Stimulated activated naive CD8-positive, alpha-beta T cell treated with anti-CD3 and anti-CD28 coated beads, Interleukin-15, amount 100 ng/mL, for 72 hours (primary cell): Measurements from ENCODE around the gene KMT2E.

ENCODE experiments used
- ATAC-seq: fragments of 150-1000 bp; cut with Tn5 transposase; 2 replicates; pipeline ENCODE4 v1.10.0; 2021; ENCODE audit warnings: mild to moderate bottlenecking, moderate library complexity
- DNase-seq, 2 donors: peaks; one replicate each; pipeline ENCODE4 v3.0.0; 2021 to 2022
- H3K27ac Mint-ChIP-seq, 2 donors: one replicate each; pipeline ENCODE4 v1.8.0; 2022; ENCODE audit warnings: mild to moderate bottlenecking in 2 of 2, mixed read lengths in 2 of 2, moderate library complexity in 2 of 2
- H3K27me3 Mint-ChIP-seq: one replicate; pipeline ENCODE4 v1.8.0; 2022; ENCODE audit warnings: mixed read lengths
- H3K4me1 Mint-ChIP-seq: one replicate; pipeline ENCODE4 v1.8.0; 2022; ENCODE audit warnings: mild to moderate bottlenecking, mixed read lengths
- H3K4me3 Mint-ChIP-seq, 2 donors: one replicate each; pipeline ENCODE4 v1.8.0; 2022; ENCODE audit warnings: mild to moderate bottlenecking in 2 of 2, mixed read lengths in 2 of 2, moderate library complexity in 1 of 2
- H3K9me3 Mint-ChIP-seq, 2 donors: one replicate each; pipeline ENCODE4 v1.8.0; 2022; ENCODE audit warnings: mixed read lengths in 2 of 2

The KMT2E gene

DNA sequence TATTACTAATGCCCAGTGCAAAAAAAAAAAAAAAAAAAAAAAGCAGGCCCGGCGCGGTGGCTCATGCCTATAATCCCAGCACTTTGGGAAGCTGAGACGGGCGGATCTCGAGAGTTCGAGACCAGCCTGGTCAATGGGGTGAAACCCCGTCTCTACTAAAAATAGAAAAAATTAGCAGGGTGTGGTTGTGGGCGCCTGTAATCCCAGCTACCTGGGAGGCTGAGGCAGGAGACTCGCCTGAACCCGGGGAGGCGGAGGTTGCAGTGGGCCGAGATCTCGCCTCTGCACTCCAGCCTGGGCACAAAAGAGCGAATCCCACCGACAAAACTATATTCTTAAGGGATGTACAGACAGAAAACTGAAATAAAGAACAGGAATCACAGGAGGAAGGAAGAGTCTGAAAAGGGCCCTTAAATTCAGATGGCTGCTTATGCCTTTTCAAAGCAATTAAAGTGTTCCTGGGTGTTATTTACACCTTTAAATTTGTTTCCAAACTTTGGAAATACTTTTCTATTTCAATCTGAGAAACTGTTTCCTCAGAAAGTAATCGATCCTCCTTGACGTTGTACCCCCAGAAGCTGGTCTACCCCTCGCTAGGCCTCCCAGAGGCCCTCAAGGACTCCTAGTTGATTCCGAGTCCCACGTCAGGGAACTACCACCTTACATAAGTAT, 2.0 kb upstream of the KMT2E start:
- peak; percentile 33 to 64 for DNase-seq
- Mint-ChIP-seq H3K27ac (peak overlapping the region; percentile 99 to 100), H3K27me3 (no peaks in the 10 kb centered on the region), H3K9me3 (no peaks in the 10 kb centered on the region), H3K4me1 (peaks cover 51% of the 10 kb centered on the region), H3K4me3 (peak overlapping the region; percentile 93 to 97)
- no peak for ATAC-seq

DNA sequence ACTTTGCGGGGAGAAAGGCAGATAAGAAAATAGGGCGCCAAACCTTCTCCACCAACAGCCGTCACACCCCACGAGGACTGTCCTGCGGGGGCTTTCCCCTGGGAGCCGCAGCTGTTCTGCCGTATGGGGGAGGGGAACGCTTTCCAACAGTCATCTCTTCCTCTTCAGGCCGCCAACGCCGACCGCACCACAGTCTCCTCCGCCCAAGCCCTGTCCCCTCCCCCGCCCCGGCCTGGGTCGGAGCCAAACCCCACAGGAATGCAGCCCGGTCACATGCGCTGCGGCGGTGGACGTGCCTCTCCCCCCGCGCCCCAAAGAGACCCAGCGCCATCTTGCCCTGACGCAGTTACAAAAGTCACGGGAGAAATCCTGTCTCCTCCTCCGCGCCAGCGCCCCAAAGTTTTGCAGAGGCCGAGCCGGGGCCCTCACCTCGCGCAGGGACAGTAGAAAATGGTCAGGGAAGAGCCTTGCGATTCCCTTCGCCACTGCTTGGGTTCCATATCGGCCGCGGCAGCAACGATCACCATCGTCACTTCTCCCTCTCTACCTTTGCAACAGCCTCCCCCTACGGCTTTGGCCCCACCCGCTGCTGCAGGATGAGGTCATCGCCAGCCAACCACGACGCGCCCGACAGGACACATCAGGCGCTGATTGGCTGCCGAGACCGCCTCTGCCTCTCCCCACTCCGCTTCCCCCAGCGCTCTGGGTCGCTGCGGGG, 1.3 kb upstream of the KMT2E start:
- H3K4me3 Mint-ChIP-seq, result peak overlapping the region; percentile 93 to 97
- DNase-seq, result peak; percentile 100
- H3K9me3 Mint-ChIP-seq, result no peaks in the 10 kb centered on the region
- H3K27ac Mint-ChIP-seq, result peak overlapping the region; percentile 99 to 100
- ATAC-seq, result peak; percentile 81
- H3K4me1 Mint-ChIP-seq, result peaks cover 51% of the 10 kb centered on the region
- no peaks in the 10 kb centered on the region for H3K27me3 Mint-ChIP-seq

DNA sequence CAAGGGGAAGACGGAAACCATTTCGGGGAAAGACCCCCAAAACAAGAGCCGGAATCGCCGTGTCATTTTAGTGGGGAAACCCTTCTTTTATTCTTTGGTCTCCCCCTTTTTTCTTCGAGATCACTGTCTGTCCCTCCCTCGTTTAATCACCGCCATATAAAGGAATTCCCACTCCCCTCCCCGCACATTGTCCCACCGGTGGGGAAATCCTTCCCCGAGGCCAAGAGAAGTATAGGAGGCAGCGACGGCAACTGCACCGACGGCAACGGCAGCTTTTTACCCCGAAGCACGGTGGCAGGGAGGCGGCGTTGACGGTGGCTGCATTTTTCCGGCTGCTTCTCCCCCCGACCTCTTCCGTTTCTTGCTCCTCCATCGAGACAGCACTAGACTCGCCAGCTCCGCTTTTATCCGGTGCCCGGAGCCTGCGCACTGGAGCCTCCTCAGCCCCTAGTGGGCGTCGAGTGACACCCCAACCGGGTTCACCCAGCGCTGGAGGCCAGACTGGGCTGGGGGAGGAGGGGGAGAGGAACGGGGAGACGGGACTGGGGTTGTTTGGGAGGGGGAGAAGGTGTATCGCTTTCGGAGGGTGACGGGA, 687 bp upstream of the KMT2E start:
- Mint-ChIP-seq H3K27me3 (no peaks in the 10 kb centered on the region), H3K9me3 (no peaks in the 10 kb centered on the region), H3K27ac (peak overlapping the region; percentile 99 to 100), H3K4me1 (peaks cover 46% of the 10 kb centered on the region), H3K4me3 (peak overlapping the region; percentile 93 to 97)
- ATAC-seq, result peak; percentile 73
- DNase-seq, result peak; percentile 95 to 97

DNA sequence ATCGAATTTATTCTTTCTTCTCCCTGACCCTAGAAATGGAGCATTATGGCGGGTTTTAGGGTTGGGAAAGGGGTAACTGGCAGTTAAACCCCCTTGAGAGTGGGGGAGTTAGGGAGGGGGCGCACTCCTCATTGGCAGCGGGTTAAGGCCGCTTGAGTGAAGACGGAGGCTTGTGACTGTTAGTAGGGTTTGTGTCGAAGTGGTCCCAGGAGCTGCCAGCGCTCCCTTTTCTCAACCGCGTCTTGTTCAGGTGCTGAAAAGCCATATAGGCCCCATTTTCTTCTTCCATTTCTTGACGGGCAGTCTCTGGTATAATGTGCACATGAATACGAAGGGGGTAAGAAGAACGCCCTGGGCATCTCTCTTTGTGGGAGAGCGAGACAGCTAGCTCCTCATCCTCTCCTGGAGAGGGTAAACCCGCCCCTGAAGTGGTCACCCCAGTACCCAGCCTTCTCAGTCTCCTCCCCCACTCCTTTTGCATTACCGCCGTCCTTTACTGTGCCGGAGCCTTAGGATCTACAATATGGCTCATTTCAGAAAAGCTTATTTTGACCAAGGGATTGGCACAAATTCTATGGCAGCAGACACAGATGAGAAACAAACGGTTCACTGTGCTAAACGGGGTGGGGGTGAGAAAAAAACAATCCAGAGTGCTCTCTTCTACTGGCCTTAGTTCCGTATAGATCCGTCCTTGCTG, 836 bp downstream of the KMT2E start:
- peak overlapping the region; percentile 99 to 100 for H3K27ac Mint-ChIP-seq
- DNase-seq (peak; percentile 65 to 73), ATAC-seq (no peak)
- H3K27me3 Mint-ChIP-seq, result no peaks in the 10 kb centered on the region
- H3K4me3 Mint-ChIP-seq, result peak overlapping the region; percentile 93 to 97
- no peaks in the 10 kb centered on the region for H3K9me3 Mint-ChIP-seq
- H3K4me1 Mint-ChIP-seq, result peaks cover 39% of the 10 kb centered on the region

DNA sequence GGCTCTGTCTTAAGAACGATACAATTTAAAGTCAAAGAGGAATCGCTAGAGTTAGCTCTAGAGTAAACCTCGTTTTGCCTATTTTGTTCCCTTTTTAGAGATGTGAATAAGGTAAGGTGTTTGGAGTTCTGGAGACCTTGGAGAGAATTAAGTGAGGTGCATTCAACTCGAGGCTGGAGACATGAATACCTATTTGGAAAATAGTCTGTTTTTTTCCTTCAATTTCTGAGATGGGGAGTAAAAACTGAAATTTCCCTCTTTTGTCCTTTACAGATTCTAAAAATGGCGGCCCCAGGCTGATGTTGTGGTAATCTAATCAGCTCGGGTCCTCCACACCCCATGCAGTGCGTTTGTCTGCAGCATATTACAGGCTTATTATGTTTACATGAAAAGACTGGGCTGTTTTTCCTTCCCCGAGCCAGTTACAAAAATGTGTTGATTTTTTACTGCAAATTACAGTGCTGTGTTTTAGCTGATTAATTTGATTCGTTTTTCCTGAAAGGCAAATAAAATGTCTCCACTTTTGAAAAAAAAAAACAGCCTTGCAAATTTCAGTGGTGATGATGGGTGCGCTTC, 1.5 kb downstream of the KMT2E start:
- Mint-ChIP-seq H3K4me3 (peak overlapping the region; percentile 93 to 97), H3K27me3 (no peaks in the 10 kb centered on the region), H3K9me3 (no peaks in the 10 kb centered on the region), H3K4me1 (peaks cover 41% of the 10 kb centered on the region), H3K27ac (peak overlapping the region; percentile 99 to 100)
- no peak for ATAC-seq
- peak in 1 of 2 donors; percentile 26 for DNase-seq

DNA sequence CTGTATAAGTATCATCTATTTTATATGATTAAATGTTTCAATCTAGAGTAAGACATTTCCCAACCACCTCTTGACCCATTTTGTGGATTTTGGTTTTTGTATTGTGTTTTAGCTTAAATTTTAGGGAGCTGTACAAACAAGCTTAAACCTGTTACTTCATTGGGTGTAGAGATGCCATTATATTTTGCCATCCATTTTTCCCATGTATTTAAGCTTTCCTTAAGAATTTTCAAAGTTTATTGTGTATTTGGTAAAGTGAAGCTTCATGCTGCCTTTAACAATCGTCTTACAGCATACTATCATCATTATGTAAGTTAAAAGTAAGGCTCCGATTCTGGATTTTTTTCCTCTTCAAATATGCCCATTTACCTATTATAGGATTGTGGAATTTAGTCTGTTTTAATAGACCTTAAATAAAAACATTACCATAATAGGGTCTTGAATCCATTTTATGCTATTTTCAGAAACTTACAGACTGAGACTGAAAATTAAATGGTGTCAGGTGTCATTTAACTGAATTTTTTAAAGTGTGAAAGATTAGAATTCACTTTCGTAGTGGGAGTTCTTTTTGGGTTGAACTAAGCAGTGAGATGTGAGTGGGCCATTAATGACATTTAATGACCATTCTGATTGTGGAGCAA, 2.2 kb downstream of the KMT2E start:
- DNase-seq, result no peak
- Mint-ChIP-seq H3K4me1 (peaks cover 47% of the 10 kb centered on the region), H3K27me3 (no peaks in the 10 kb centered on the region), H3K9me3 (no peaks in the 10 kb centered on the region), H3K4me3 (peak overlapping the region; percentile 93 to 97), H3K27ac (peak overlapping the region; percentile 92 to 100)
- no peak for ATAC-seq

DNA sequence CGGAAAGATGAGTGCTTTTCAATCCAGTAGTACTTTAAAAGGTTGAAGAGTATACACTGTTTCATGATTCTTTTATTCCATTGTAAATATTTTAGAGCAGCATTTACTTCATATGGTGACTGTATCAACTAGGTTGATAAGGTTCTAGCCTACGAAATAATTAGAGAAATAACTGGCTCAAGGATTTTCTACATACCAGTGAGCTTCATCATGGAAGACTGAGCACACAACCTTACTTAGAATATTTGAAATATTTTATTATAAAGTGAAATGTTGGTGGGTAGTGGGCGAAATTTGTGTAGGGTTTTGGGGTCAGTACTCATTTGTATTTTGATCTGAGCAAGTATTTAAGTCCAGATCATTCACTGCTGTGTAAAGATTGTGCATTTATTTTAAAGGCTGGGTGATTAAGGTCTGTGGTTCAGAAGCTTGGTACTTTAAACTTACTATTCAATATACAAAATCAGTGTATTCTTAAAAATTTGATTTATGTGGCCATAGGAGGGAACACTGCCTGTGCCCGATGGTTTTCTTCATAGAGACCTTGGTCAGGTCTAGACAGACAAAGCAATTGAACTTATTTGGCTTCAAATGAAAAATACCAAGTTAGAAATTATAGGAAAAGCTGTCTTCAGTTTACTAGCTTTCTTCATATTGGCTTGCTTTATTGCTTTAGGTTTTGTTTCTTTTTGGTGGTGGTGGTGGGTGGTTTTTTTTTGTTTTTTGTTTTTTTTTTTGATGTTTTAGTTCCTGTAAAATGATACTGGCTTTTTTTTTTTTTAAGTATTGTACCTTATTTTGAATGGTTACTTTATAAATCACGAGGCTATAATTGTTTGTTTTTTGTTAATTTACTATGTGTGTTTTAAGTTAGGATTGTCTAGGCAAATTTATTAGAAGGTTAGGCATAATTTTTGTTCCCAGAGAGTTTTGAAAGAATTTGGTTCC, 3.0 kb downstream of the KMT2E start:
- ATAC-seq, result no peak
- H3K27ac Mint-ChIP-seq, result peak overlapping the region; percentile 96 to 97
- no peaks in the 10 kb centered on the region for H3K9me3 Mint-ChIP-seq
- no peak for DNase-seq
- no peaks in the 10 kb centered on the region for H3K27me3 Mint-ChIP-seq
- H3K4me3 Mint-ChIP-seq, result peak overlapping the region; percentile 93 to 97
- H3K4me1 Mint-ChIP-seq, result peaks cover 52% of the 10 kb centered on the region

DNA sequence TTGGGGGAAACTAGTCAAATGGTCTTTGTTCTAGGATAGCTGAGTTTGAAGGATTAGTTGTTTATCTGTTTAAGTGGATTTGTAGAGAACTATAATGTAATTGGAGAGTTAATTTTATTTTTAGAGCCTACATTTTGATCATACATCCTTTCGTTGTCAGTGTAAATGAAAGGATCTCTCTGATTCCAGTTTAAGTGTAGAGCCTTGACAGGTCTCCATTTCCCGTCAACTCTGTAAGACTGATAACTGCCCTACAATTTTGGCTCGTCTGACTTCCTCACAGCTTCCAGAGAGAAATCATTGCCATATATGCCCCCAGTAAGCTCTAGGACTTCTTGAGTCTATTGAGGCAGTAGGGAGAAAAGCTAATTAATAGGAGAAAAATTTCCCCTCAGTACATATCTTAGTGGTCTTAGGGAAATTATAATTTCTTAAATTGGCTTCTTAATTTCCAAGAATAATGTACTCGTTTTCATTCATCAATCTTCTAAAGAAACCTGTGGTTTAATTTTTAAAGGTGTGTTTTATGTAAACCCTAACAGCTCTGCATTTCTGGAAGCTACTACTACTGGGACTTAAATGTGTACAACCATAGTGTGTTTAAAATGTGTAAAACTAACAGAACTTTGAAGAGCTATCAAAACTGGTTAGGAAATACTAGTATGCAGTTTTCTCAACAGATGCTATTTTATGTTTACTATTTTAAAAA, 3.8 kb downstream of the KMT2E start:
- peak overlapping the region; percentile 93 to 97 for H3K4me3 Mint-ChIP-seq
- DNase-seq (no peak), ATAC-seq (no peak)
- peak overlapping the region; percentile 96 to 97 for H3K27ac Mint-ChIP-seq
- peaks cover 52% of the 10 kb centered on the region for H3K4me1 Mint-ChIP-seq
- no peaks in the 10 kb centered on the region for H3K9me3 Mint-ChIP-seq
- no peaks in the 10 kb centered on the region for H3K27me3 Mint-ChIP-seq

DNA sequence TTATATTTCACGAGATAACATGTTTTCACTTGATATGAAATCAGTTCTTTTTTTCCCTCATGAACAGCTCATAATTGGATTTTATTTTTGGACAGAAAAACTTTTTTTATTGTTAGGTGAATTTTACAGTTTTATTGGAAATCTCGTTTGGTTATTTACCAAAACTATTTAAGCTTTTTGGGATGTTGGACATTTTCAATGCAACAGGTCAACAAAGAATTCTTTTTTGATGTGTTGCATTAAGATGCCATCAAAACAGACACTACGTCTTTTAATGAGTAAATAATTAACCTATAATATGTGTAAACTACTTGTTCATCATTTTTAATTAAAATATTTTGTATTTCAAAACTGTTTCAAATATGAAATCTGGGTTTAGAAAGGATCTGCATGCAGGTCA, 5.3 kb downstream of the KMT2E start:
- Mint-ChIP-seq H3K27ac (no peak overlapping the region), H3K4me1 (peaks cover 57% of the 10 kb centered on the region), H3K4me3 (peak overlapping the region; percentile 21 to 73), H3K9me3 (no peaks in the 10 kb centered on the region), H3K27me3 (no peaks in the 10 kb centered on the region)
- DNase-seq (no peak), ATAC-seq (no peak)

DNA sequence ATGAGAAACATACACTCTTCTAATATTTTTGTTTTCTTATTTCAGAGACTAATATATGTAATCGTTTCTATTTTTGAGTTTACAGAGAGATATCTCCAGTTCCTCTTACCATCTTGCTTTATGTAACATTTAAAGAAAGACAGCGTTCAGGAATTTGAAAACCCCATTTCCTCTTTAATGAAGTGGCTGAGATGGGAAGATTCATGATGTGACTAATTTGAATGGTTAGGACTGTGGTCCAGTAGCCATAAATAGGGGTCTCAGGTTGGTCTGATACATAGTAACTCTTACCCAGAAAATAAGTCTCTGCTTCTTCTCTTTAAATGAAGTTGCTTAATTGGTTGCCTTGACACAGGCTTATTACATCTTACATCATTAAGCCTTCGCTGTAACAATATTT, 6.9 kb downstream of the KMT2E start:
- H3K9me3 Mint-ChIP-seq, result no peaks in the 10 kb centered on the region
- peak overlapping the region; percentile 46 to 60 for H3K4me3 Mint-ChIP-seq
- H3K27me3 Mint-ChIP-seq, result no peaks in the 10 kb centered on the region
- peaks cover 74% of the 10 kb centered on the region for H3K4me1 Mint-ChIP-seq
- no peak for DNase-seq
- H3K27ac Mint-ChIP-seq, result peak overlapping the region in 1 of 2 donors; percentile 25
- no peak for ATAC-seq

DNA sequence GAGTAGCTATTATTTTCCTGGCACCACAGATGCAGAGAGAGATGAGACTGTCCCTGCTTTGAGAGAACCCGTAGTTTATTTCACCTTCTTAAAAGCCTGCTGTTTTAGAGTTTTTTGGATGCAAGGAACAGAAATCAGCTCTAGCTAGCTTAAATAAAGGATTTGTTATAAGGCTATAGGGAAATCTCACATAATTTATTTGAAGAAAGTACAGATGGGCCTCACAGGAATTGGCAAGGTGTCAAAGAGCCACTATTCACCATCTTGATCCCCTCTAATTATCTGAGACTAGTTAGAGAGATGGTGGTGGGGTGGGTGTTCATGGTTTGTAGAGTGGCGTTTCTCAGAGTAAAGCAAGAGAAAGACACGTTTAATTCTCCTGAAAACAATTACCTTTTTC, 7.3 kb downstream of the KMT2E start:
- no peak for DNase-seq
- Mint-ChIP-seq H3K4me3 (peak overlapping the region; percentile 46 to 60), H3K9me3 (no peaks in the 10 kb centered on the region), H3K4me1 (peaks cover 78% of the 10 kb centered on the region), H3K27ac (peak overlapping the region in 1 of 2 donors; percentile 25), H3K27me3 (no peaks in the 10 kb centered on the region)
- ATAC-seq, result no peak

DNA sequence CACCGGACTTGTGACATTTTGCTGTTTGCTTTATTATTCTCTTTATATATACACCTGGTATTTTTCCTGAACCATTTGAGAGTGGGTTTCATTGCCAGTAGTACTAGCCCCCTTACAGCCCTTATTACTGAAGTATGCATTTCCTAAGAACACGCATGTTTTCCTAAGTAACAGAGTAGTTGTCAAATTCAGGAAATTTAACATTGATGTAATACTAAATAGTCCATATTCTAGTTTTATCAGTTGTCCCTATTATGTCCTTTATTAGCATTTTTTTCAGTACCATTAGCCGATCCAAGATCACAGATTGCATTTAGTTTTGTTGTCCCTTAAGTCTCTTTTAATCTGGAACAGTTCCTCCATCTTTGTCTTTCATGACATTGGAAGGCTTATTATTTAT, 8.0 kb downstream of the KMT2E start:
- peaks cover 82% of the 10 kb centered on the region for H3K4me1 Mint-ChIP-seq
- H3K27ac Mint-ChIP-seq, result no peak overlapping the region
- peak overlapping the region in 1 of 2 donors; percentile 29 for H3K4me3 Mint-ChIP-seq
- no peak for DNase-seq
- no peaks in the 10 kb centered on the region for H3K9me3 Mint-ChIP-seq
- H3K27me3 Mint-ChIP-seq, result no peaks in the 10 kb centered on the region
- ATAC-seq, result no peak

DNA sequence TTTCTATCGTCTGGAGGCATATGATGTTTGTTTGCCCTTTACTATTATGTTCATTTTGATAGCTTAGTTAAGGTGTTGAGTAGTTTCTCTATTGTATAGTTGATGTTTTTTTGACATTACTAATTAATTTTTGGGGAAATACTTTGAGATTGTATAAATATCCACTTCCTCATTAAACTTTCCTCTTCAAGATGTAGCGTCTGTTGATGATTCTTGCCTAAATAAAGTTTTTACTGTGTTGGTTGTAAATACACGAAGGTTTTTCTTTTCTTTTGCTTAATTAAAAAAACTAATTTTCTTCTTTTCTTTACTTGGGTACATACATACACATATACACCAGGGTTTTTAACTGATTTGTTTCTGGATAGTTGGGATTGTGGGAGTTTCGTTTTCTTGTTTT, 8.5 kb downstream of the KMT2E start:
- no peak for ATAC-seq
- no peak for DNase-seq
- H3K27ac Mint-ChIP-seq, result no peak overlapping the region
- H3K4me3 Mint-ChIP-seq, result peak overlapping the region in 1 of 2 donors; percentile 29
- H3K4me1 Mint-ChIP-seq, result peaks cover 77% of the 10 kb centered on the region
- no peaks in the 10 kb centered on the region for H3K9me3 Mint-ChIP-seq
- no peaks in the 10 kb centered on the region for H3K27me3 Mint-ChIP-seq
